Nephron (organoid): ENCODE data around the gene CTCF.

Source experiments
- H3K27ac Mint-ChIP-seq, 3 experiments: 2 replicates each; pipeline ENCODE4 v1.8.0; 2020; ENCODE audit warnings: mixed read lengths in 3 of 3, mild to moderate bottlenecking in 2 of 3, moderate library complexity in 1 of 3
- H3K27me3 Mint-ChIP-seq: 2 replicates; pipeline ENCODE4 v1.8.0; 2021; ENCODE audit warnings: low read depth, mild to moderate bottlenecking, moderate library complexity, mixed read lengths
- H3K36me3 Mint-ChIP-seq: 2 replicates; pipeline ENCODE4 v1.8.0; 2020; ENCODE audit warnings: low read depth, mixed read lengths
- H3K4me1 Mint-ChIP-seq: 2 replicates; pipeline ENCODE4 v1.8.0; 2020; ENCODE audit warnings: mixed read lengths
- H3K4me3 Mint-ChIP-seq, 3 experiments: 2 replicates each; pipeline ENCODE4 v1.8.0; 2020; ENCODE audit warnings: mild to moderate bottlenecking in 3 of 3, mixed read lengths in 3 of 3, moderate library complexity in 2 of 3
- H3K9me3 Mint-ChIP-seq: 2 replicates; pipeline ENCODE4 v1.8.0; 2020; ENCODE audit warnings: mixed read lengths
- CTCF ChIP-seq, 3 experiments: fragments of 200-600 bp; sonication (generic); IDR thresholded peaks; one replicate each; pipeline ENCODE4 v1.5.0; 2021; ENCODE audit warnings: antibody characterized with exemption in 3 of 3; ENCODE audit not compliant: unreplicated experiment in 3 of 3

Gene CTCF

GRCh38 chr16:67636713-67637112 lies 74.4 kb downstream of the CTCF start:
- Mint-ChIP-seq H3K27ac (no peak overlapping the region), H3K9me3 (no peaks in the 10 kb centered on the region), H3K27me3 (no peaks in the 10 kb centered on the region), H3K4me3 (no peak overlapping the region), H3K4me1 (peaks cover 6% of the 10 kb centered on the region), H3K36me3 (peaks cover 50% of the 10 kb centered on the region)
- TF ChIP-seq CTCF (IDR thresholded peaks at IDR 0.05; ENCODE audit: unreplicated experiment in 3 of 3) = no peak

- H3K4me1 Mint-ChIP-seq = peaks cover under 1% of the 10 kb centered on the region
- H3K27ac Mint-ChIP-seq = no peak overlapping the region
- no peaks in the 10 kb centered on the region for H3K9me3 Mint-ChIP-seq
- TF ChIP-seq CTCF (IDR thresholded peaks at IDR 0.05; ENCODE audit: unreplicated experiment in 3 of 3) = no peak
- H3K36me3 Mint-ChIP-seq = peaks cover 43% of the 10 kb centered on the region
- no peaks in the 10 kb centered on the region for H3K27me3 Mint-ChIP-seq
- no peak overlapping the region for H3K4me3 Mint-ChIP-seq
These were observed 75.3 kb downstream of the CTCF start for GRCh38 chr16:67637625-67638024.

GRCh38 chr16:67641779-67642708 lies 79.7 kb downstream of the CTCF start:
- Mint-ChIP-seq H3K9me3 (no peaks in the 10 kb centered on the region), H3K27ac (no peak overlapping the region), H3K27me3 (peaks cover 29% of the 10 kb centered on the region), H3K4me1 (no peaks in the 10 kb centered on the region), H3K36me3 (peaks cover 23% of the 10 kb centered on the region), H3K4me3 (no peak overlapping the region)
- no peak for TF ChIP-seq CTCF (IDR thresholded peaks at IDR 0.05; ENCODE audit: unreplicated experiment in 3 of 3)

- H3K9me3 Mint-ChIP-seq = no peaks in the 10 kb centered on the region
- H3K27ac Mint-ChIP-seq = no peak overlapping the region
- H3K36me3 Mint-ChIP-seq = peaks cover 10% of the 10 kb centered on the region
- peaks cover 34% of the 10 kb centered on the region for H3K27me3 Mint-ChIP-seq
- no peak for TF ChIP-seq CTCF (IDR thresholded peaks at IDR 0.05; ENCODE audit: unreplicated experiment in 3 of 3)
- H3K4me1 Mint-ChIP-seq = no peaks in the 10 kb centered on the region
- H3K4me3 Mint-ChIP-seq = no peak overlapping the region
These were observed 81.7 kb downstream of the CTCF start for GRCh38 chr16:67644038-67644437.

GRCh38 chr16:67645397-67646121 lies 83.2 kb downstream of the CTCF start:
- TF ChIP-seq CTCF (IDR thresholded peaks at IDR 0.05; ENCODE audit: unreplicated experiment in 3 of 3) = no peak
- Mint-ChIP-seq H3K9me3 (no peaks in the 10 kb centered on the region), H3K36me3 (no peaks in the 10 kb centered on the region), H3K4me3 (peak overlapping the region in 1 of 3 experiments; percentile 40), H3K27ac (no peak overlapping the region), H3K27me3 (peaks cover 44% of the 10 kb centered on the region), H3K4me1 (no peaks in the 10 kb centered on the region)
